Measurements from ENCODE around the gene NOTCH3. TPM values are rescaled to one million over a fixed set of nuclear protein-coding genes. Genes with fewer than 3 reads are reported as not detected.

Gene NOTCH3
- total and polyA plus RNA-seq, 2 of the 8 experiments (the other 6 are each of a cell fraction or from before 2014, with no cell fraction given) = 37.5 to 107 TPM

DNA sequence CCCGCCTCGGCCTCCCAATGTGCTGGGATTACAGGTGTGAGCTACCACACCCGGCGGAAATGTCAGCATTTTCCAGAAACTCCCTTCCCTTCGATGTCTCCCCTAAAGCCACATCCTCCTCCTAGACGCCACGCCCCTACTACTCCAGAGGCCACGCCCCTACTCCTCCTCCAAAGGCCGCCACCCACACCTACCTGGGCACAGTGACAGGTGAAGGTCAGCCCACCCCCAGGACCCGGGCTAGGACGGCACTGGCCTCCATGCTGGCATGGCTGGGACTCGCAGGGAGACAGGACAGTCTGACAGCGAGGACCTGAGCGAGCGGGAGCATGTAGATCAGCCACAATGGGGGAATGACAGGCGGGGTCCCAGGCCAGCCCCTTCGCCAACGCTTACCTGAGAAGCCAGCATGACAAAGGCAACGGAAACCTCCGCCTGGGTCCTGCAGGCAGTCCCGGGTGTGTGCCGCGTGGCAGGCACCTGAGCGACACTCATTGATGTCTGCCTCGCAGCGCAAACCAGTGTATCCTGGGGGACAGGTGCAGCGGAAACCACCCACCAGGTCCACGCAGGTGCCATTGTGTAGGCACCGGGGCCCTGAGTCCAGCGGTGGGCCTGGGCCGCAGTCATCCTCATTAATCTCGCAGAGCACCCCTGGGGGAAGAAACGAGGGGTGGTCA, 22.0 kb downstream of the NOTCH3 start:
- no peak overlapping the region for H2BK20ac ChIP-seq (ENCODE audit: low read length)
- no peaks in the 10 kb centered on the region for H3K79me2 ChIP-seq (ENCODE audit: control insufficient read depth in 1 of 2, insufficient read depth in 2 of 2, low read length in 2 of 2)
- no peaks in the 10 kb centered on the region for H3K79me1 ChIP-seq (ENCODE audit: low read depth, low read length)
- H2BK15ac ChIP-seq (ENCODE audit: low read length) = no peak overlapping the region
- no peak overlapping the region for H3K23ac ChIP-seq (ENCODE audit: insufficient read length)
- peak in 1 of 2 experiments; percentile 74 for DNase-seq (ENCODE audit: low read depth in 1 of 2, low spot score in 2 of 2)
- no peak overlapping the region for H2AFZ ChIP-seq (ENCODE audit: low read length)
- 94% methylated on average over 33 of the region's 33 CpGs; no CpG with 5 or more reads in 1 of the 2 experiments for WGBS, 2 experiments (ENCODE audit: extremely low coverage in 1 of 2, insufficient coverage in 1 of 2, insufficient read length in 1 of 2, insufficient replicate concordance in 2 of 2, low coverage in 1 of 2, low lambda C conversion rate in 2 of 2, missing lambda C conversion rate in 1 of 2)
- H3K4me3 ChIP-seq (ENCODE audit: extremely low read depth in 1 of 4, insufficient read depth in 2 of 4, low read depth in 3 of 4, low read length in 4 of 4) = no peak overlapping the region
- no peak overlapping the region for H4K91ac ChIP-seq (replicated peaks; ENCODE audit: insufficient read length, low read length)
- no peak overlapping the region for H2BK5ac ChIP-seq (ENCODE audit: low read depth, low read length)
- H3K4me2 ChIP-seq (ENCODE audit: insufficient read depth in 1 of 2, low read depth in 2 of 2, low read length in 2 of 2) = no peak overlapping the region
- POLR2A ChIA-PET (ENCODE audit: partially characterized antibody) = interaction anchor here (0.8 to 2.1 kb wide), 9 partner anchors 14 to 154 kb away, joined by 3 to 12 read pairs (median 3); partner anchors contain the start of genes BRD4 and EPHX3
- no peak overlapping the region for H3K9ac ChIP-seq (replicated peaks in 1 of 4; ENCODE audit: extremely low read depth in 1 of 4, low read depth in 3 of 4, low read length in 3 of 4)
- no peak overlapping the region for H3K18ac ChIP-seq (ENCODE audit: extremely low read depth, low read length)
- no peak overlapping the region for H3K4ac ChIP-seq (replicated peaks; ENCODE audit: insufficient read length, low read depth, low read length)
- no peak overlapping the region for H3K14ac ChIP-seq (ENCODE audit: insufficient read length)
- H4K5ac ChIP-seq (ENCODE audit: insufficient read length, low read depth, low read length) = no peak overlapping the region
- H2BK12ac ChIP-seq (ENCODE audit: low read depth, low read length) = no peak overlapping the region
- H2BK120ac ChIP-seq (replicated peaks; ENCODE audit: low read depth, low read length) = no peak overlapping the region
- H3K4me1 ChIP-seq (replicated peaks in 1 of 4; ENCODE audit: control insufficient read depth in 3 of 4, insufficient read depth in 4 of 4, low read length in 3 of 4) = peaks cover 0 to 10% (median 2%) of the 10 kb centered on the region in 4 experiments; a peak in 5 of 7 replicates
- H2AK5ac ChIP-seq (ENCODE audit: low read depth, low read length) = no peak overlapping the region
- H3K36me3 ChIP-seq (ENCODE audit: control insufficient read depth in 2 of 4, insufficient read depth in 4 of 4, low read length in 3 of 4) = peaks cover 19 to 65% (median 42%) of the 10 kb centered on the region in 4 experiments; a peak in 7 of 8 replicates
- FAIRE-seq = no peak
- CTCF ChIA-PET (ENCODE audit: partially characterized antibody) = interaction anchor here (1.0 to 5.0 kb wide), 10 partner anchors 9 to 70 kb away, joined by 3 to 17 read pairs (median 6); no protein-coding TSS in a partner anchor
- peaks cover 3% of the 10 kb centered on the region; the same call in 1 of the 2 replicates for H3K23me2 ChIP-seq (ENCODE audit: low read depth, low read length)
- no peak overlapping the region for H3K56ac ChIP-seq (replicated peaks; ENCODE audit: insufficient read length, low read depth, low read length)
- H4K8ac ChIP-seq (ENCODE audit: extremely low read depth, insufficient read depth, low read length) = no peak overlapping the region
- no peaks in the 10 kb centered on the region for H3K9me3 ChIP-seq (ENCODE audit: insufficient read depth in 2 of 2, low read depth in 1 of 2, low read length in 1 of 2)
- no peak overlapping the region for H3K27ac ChIP-seq (ENCODE audit: low read depth, low read length)
- no peaks in the 10 kb centered on the region; a peak in 1 of 7 replicates for H3K27me3 ChIP-seq (replicated peaks in 1 of 4; ENCODE audit: control insufficient read depth in 3 of 4, extremely low read depth in 1 of 4, insufficient read depth in 3 of 4, low read length in 3 of 4)
- peaks cover 7 to 31% of the 10 kb centered on the region in 2 experiments for H4K20me1 ChIP-seq (replicated peaks in 1 of 2; ENCODE audit: control insufficient read depth in 1 of 2, insufficient read depth in 2 of 2, low read length in 2 of 2)
- TF ChIP-seq JUND (IDR thresholded peaks at IDR 0.05; ENCODE audit: low read length) (no peak), RXRA (IDR thresholded peaks at IDR 0.05; ENCODE audit: insufficient read depth, low read depth, low read length) (no peak), SP4 (IDR thresholded peaks at IDR 0.05; ENCODE audit: low read length) (no peak), E2F6 (IDR thresholded peaks at IDR 0.05) (no peak), TCF12 (IDR thresholded peaks at IDR 0.05; ENCODE audit: low read depth, low read length) (no peak), RBBP5 (IDR thresholded peaks at IDR 0.05; ENCODE audit: borderline replicate concordance, low read depth, low read length) (no peak), SIN3A (conservative IDR thresholded peaks at IDR 0.05 in 1 of 2, IDR thresholded peaks at IDR 0.05 in 1 of 2; ENCODE audit: low read depth in 1 of 2, low read length in 2 of 2) (no peak), TAF7 (optimal IDR thresholded peaks at IDR 0.05; ENCODE audit: borderline replicate concordance, low read depth, low read length) (no peak), SP1 (IDR thresholded peaks at IDR 0.05; ENCODE audit: low read depth, low read length) (no peak), SRF (IDR thresholded peaks at IDR 0.05; ENCODE audit: low read depth, low read length) (no peak), KDM5A (IDR thresholded peaks at IDR 0.05; ENCODE audit: low read length) (no peak), TAF1 (IDR thresholded peaks at IDR 0.05; ENCODE audit: low read depth, low read length) (no peak)

Data from H1 (cell line).